Measurements from ENCODE around the gene RFTN2. TPM values are rescaled to one million over a fixed set of nuclear protein-coding genes. Genes with fewer than 3 reads are reported as not detected.

The RFTN2 gene
- polyA plus RNA-seq, 1 of the 3 experiments (the other 2 are of a cell fraction) = 0.05 TPM

GRCh38 chr2:197606180-197606579, 69.2 kb downstream of the RFTN2 start (continued):
- TF ChIP-seq CTCF (IDR thresholded peaks at IDR 0.05) (no peak), NFIC (IDR thresholded peaks at IDR 0.05; ENCODE audit: borderline replicate concordance) (no peak), EZH2phosphoT487 (IDR thresholded peaks at IDR 0.05; ENCODE audit: borderline replicate concordance, low read depth) (no peak), GATA2 (CRISPR knock-in tag; IDR thresholded peaks at IDR 0.05) (no peak), RCOR1 (IDR thresholded peaks at IDR 0.05; ENCODE audit: low read length) (no peak)

- POLR2A ChIA-PET = no interaction called here
- Histone ChIP-seq H3K79me2 (ENCODE audit: insufficient read depth) (no peaks in the 10 kb centered on the region), H3K4me2 (no peak overlapping the region), H3K4me3 (ENCODE audit: low read depth in 2 of 2, low read length in 1 of 2) (no peak overlapping the region), H3K4me1 (ENCODE audit: control insufficient read depth in 1 of 2, insufficient read depth in 2 of 2, low read depth in 1 of 2, low read length in 1 of 2) (no peaks in the 10 kb centered on the region), H3K9me2 (no peaks in the 10 kb centered on the region), H3K9me3 (no peaks in the 10 kb centered on the region), H3F3A (replicated peaks; ENCODE audit: insufficient read depth) (peaks cover 2% of the 10 kb centered on the region), H2AFZ (ENCODE audit: low read depth) (no peak overlapping the region), H3K27me3 (ENCODE audit: insufficient read depth) (no peaks in the 10 kb centered on the region), H3K9ac (no peak overlapping the region), H3K36me3 (replicated peaks in 1 of 2; ENCODE audit: control insufficient read depth in 1 of 2, insufficient read depth in 2 of 2, low read length in 1 of 2) (no peaks in the 10 kb centered on the region), H4K20me1 (ENCODE audit: insufficient read depth) (no peaks in the 10 kb centered on the region), H3K27ac (ENCODE audit: low read depth in 2 of 2, low read length in 1 of 2) (no peak overlapping the region)
- no peak for TF ChIP-seq YY1 (IDR thresholded peaks at IDR 0.05; ENCODE audit: low read depth)
- TF ChIP-seq RXRA (IDR thresholded peaks at IDR 0.05; ENCODE audit: borderline replicate concordance, low read depth) = no peak
- TF ChIP-seq RFX5 (IDR thresholded peaks at IDR 0.05; ENCODE audit: low read length) = no peak
- no peak for TF ChIP-seq MAX (IDR thresholded peaks at IDR 0.05; ENCODE audit: low read depth)
- TF ChIP-seq ZBTB33 (IDR thresholded peaks at IDR 0.05; ENCODE audit: borderline replicate concordance, low read depth) = no peak
- no peak for TF ChIP-seq MXI1 (IDR thresholded peaks at IDR 0.05; ENCODE audit: low read depth, low read length)
- TF ChIP-seq FOXM1 (IDR thresholded peaks at IDR 0.05; ENCODE audit: low read depth) = no peak
- TF ChIP-seq POLR2AphosphoS5 (IDR thresholded peaks at IDR 0.05; ENCODE audit: low read depth, low read length) = no peak
- no peak for TF ChIP-seq JUND (IDR thresholded peaks at IDR 0.05)
- no peak for TF ChIP-seq SMC3 (IDR thresholded peaks at IDR 0.05; ENCODE audit: low read depth, low read length)
- TF ChIP-seq EZH2phosphoT487 (IDR thresholded peaks at IDR 0.05; ENCODE audit: borderline replicate concordance, low read depth) = no peak
- no peak for TF ChIP-seq RCOR1 (IDR thresholded peaks at IDR 0.05; ENCODE audit: low read length)
- no peak for TF ChIP-seq REST (IDR thresholded peaks at IDR 0.05; ENCODE audit: low read depth, low read length)
- CTCF ChIA-PET = no interaction called here
- no peak for DNase-seq
- 64% methylated on average over 1 of the region's 1 CpG for WGBS (ENCODE audit: low lambda C conversion rate)
These were observed 71.1 kb downstream of the RFTN2 start for GRCh38 chr2:197604117-197604860.

Data from SK-N-SH (cell line).